ENCODE data around the gene KCNJ4. TPM values are rescaled to one million over a fixed set of nuclear protein-coding genes. Genes with fewer than 3 reads are reported as not detected.

The KCNJ4 gene
- total RNA-seq, 1 experiment from 2014 or later, result 0.92 TPM

- H3K9me3 ChIP-seq (ENCODE audit: control insufficient read depth, low read depth, low read length), result no peaks in the 10 kb centered on the region
- H2BK15ac ChIP-seq (ENCODE audit: low read depth, low read length), result no peak overlapping the region
- no peak overlapping the region for H3K4me2 ChIP-seq (ENCODE audit: insufficient read depth, insufficient read length, low read length)
- H3K9me3 Mint-ChIP-seq, result no peaks in the 10 kb centered on the region
- no peak overlapping the region for H3K4me3 Mint-ChIP-seq
- H3K36me3 Mint-ChIP-seq (ENCODE audit: insufficient read depth in 1 of 3, low read depth in 3 of 3), result no peaks in the 10 kb centered on the region; a peak in 1 of 7 replicates
- DNase-seq, result no peak
- no peaks in the 10 kb centered on the region for H3K79me2 ChIP-seq (ENCODE audit: insufficient read depth, low read length)
- no peak overlapping the region for H3K56ac ChIP-seq (ENCODE audit: insufficient read length, low read depth, low read length)
- H3K4ac ChIP-seq (ENCODE audit: low read depth, low read length), result no peak overlapping the region
- H3K27me3 Mint-ChIP-seq (ENCODE audit: low read depth), result no peaks in the 10 kb centered on the region
- H2AK5ac ChIP-seq (ENCODE audit: insufficient read length, low read length), result no peak overlapping the region
- no peaks in the 10 kb centered on the region for H3K79me1 ChIP-seq (ENCODE audit: insufficient read depth, low read depth, low read length, poor library complexity, severe bottlenecking)
- H4K20me1 ChIP-seq (ENCODE audit: control insufficient read depth, insufficient read depth, insufficient read length), result no peaks in the 10 kb centered on the region
- no peak overlapping the region for H3K23ac ChIP-seq (ENCODE audit: insufficient read length, low read depth, low read length)
- H3K18ac ChIP-seq (ENCODE audit: insufficient read length, low read depth, low read length), result no peak overlapping the region
- H3K4me1 ChIP-seq (ENCODE audit: insufficient read depth, low read length), result no peaks in the 10 kb centered on the region; the same call in none of the 2 replicates
- H2BK120ac ChIP-seq (ENCODE audit: low read depth, low read length, poor library complexity, severe bottlenecking), result no peak overlapping the region
- no peak overlapping the region for H3T11ph ChIP-seq (ENCODE audit: low read length)
- H2BK5ac ChIP-seq (ENCODE audit: insufficient read length, low read length), result no peak overlapping the region
- no peak overlapping the region for H2AFZ ChIP-seq (ENCODE audit: low read length)
- H2BK12ac ChIP-seq (ENCODE audit: insufficient read length, low read depth, low read length), result no peak overlapping the region
- H3K9ac ChIP-seq (ENCODE audit: extremely low read depth, insufficient read length, low read length), result no peak overlapping the region
- H3K14ac ChIP-seq (ENCODE audit: insufficient read depth, low read length), result no peak overlapping the region
- no peaks in the 10 kb centered on the region for H3K27me3 ChIP-seq (ENCODE audit: insufficient read depth, low read length)
- no peak overlapping the region for H4K8ac ChIP-seq (replicated peaks; ENCODE audit: insufficient read length, low read depth, low read length)
- TF ChIP-seq CTCF (conservative IDR thresholded peaks at IDR 0.05), result no peak
- no peak overlapping the region; a peak in 1 of 7 replicates for H3K27ac Mint-ChIP-seq
- no CpG with 5 or more reads among the region's 8 CpGs for WGBS (ENCODE audit: extremely low coverage, insufficient read length, low lambda C conversion rate)
- no peak overlapping the region for H4K91ac ChIP-seq (ENCODE audit: insufficient read length, low read depth, low read length)
- H3K23me2 ChIP-seq (ENCODE audit: insufficient read length, low read depth, low read length, poor library complexity, severe bottlenecking), result no peaks in the 10 kb centered on the region
- H3K27ac ChIP-seq (ENCODE audit: insufficient read length, low read depth, low read length), result no peak overlapping the region
- H2BK20ac ChIP-seq (ENCODE audit: low read depth, low read length, poor library complexity, severe bottlenecking), result no peak overlapping the region
- peaks cover 34 to 47% of the 10 kb centered on the region in 2 experiments for H3K4me1 Mint-ChIP-seq
- H4K5ac ChIP-seq (ENCODE audit: insufficient read length, low read depth, low read length), result no peak overlapping the region
Measured at GRCh38 chr22:38419858-38420160, 35.2 kb downstream of the KCNJ4 start.

All from H9 (cell line).